GM19455 (cell line): ENCODE measurements around the gene CUX1.

Experiments used
- ATAC-seq: cut with Tn5 transposase; IDR thresholded peaks from one replicate; pipeline ENCODE4 v1.9.1; 2021; ENCODE audit not compliant: unreplicated experiment

The CUX1 gene

DNA sequence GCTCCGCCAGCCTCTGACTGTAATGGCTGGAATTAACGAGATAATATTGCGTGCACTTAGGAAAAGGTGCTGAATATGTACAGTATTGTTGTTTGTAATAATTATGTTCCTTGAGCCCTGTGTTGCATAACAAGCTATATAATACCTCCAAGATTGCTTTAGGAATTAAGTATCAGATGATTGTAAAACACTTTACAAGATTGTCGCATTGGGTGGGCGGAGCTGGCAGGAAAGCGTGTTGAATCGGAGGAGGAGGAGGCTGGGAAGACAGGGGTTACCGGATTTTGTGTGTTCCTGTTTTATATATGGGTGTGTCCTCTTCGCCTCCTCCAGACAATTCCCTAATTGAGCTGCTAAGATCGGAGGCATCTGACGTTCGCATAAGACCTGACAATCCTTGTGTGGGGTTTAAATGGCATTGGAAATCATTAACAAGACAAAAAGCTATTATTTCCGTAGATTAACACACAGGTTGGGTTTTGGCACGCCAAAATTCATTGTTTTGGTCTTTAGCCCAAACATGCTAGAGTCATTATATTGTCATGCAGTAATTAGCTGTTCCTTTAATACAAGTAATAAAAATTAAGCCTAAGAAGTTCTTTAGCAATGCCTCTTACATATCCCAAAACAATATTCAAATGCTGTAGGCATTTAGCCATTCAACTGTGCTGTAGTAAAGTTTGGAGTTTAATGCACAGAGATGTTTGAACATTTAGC is 276.3 kb downstream of the CUX1 start:
- no peak for ATAC-seq

DNA sequence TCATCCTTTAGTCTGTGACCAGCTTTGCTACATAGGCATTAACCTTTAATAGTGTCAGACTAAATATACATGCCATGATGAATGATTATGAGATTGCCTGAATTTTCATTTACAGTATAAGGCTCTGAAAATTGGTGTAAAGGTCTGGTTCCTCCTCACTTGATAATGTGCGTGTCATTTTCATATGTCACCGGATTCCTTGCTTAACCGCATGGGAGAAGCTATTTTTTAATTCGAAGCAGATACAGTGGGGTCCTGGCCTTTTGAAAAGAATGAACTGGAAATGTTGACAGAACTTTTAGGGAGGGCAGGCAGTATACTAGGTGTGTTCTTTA is 276.9 kb downstream of the CUX1 start:
- no peak for ATAC-seq

DNA sequence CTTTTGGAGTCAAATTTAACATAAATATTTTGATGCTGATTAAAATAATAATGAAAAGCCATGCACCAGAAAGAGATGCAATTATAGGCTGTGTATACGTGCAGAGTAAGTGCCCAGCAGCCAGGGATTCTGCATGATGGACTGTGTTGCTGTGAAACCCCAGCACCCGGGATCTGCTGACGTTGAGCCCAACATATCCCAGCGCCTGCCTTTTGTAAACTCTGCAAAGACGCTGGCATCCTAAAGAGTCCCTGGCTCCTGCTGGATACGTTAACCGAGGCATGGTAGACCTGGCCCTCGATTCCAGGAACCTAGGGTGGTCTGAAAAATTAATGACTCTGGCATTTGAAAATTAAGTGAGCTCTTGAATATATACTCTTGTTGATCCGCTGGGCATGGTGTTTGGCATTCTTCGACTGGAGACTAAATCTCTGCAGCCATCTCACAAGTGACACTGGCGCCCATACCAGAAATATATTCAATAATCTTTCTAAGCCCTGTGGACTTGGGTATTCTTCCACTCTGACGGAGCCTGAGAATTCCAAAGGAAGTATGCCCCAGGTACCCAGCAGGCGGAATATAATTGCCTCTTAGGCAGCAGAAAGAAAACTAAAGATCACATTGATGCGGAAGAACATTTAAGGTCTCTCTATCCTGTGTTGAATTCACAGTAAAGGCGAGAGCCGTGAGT is 278.0 kb downstream of the CUX1 start:
- ATAC-seq = no peak

DNA sequence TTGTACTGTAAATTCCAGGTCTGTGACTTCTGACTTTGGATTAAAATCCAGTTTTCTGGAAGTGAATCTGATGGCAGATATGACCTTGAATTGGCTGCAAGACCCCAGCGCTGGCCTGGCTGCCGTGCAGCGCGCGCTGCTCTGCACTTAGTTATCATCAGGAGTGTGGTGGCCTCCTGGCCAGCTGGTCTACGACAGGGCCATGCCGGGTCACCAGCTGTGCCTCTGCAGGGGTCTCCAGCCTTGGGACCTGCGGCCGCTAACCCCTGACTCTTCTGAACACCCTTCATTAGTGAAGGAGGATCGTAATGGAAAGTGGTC is 278.5 kb downstream of the CUX1 start:
- no peak for ATAC-seq

DNA sequence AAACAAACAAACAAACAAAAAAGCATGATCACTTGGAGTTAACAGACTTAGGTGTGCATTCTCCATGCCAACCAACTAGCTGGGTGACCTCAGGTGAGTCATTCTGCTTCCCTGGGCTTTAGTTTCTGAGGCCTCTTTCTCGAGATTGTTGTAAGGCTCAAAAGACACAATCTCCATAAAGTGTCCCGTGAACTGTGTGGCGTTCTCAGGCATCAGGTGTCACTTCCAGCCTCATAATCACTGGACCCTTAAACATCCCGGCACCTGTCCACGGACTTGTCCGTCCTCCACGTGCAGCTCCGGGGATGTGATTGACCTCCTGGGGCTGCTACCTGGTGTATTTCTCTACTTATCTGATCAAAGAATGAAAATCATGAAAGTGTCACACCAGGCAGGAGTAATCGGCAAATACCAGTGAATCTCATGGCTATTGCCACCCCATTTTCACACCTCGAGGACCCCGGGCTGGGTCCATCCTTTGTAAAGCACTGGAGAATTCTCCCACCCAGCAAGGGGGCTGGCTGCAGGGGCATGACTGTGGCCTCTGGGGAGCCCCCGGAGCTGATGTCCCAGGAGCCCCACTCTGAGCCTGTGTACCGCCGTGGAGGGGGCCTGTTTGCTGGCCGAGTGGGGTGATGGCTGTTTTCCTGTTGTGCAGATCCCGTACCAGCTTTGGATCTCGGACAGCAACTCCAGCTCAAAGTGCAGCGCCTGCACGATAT is 279.4 kb downstream of the CUX1 start:
- ATAC-seq = no peak

DNA sequence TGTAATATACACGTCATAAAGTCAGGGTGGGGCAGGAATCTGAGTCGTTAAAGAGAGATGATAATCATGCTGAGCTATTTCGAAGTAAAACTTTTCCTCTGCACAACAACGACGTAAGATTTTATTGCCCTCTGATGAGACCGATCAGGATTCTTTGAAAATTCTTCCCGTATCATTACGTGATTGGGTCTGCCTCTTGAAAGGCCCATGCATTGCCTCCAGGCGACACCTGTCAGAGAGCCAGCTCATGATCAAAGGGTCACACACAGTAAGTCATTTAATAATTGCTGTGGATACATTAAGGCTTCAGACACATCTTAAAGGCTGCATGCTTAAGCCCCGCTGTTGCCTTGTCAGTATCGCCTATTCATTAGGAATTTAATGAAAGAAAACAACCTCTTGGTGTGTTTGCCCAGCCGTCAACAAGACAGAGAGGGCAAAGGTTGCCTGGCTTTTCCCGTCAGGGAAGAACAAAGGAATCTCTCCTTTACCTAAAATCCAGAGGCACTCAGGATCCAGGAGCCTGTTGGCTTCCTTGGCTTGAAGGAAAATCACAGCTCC is 280.3 kb downstream of the CUX1 start:
- no peak for ATAC-seq

DNA sequence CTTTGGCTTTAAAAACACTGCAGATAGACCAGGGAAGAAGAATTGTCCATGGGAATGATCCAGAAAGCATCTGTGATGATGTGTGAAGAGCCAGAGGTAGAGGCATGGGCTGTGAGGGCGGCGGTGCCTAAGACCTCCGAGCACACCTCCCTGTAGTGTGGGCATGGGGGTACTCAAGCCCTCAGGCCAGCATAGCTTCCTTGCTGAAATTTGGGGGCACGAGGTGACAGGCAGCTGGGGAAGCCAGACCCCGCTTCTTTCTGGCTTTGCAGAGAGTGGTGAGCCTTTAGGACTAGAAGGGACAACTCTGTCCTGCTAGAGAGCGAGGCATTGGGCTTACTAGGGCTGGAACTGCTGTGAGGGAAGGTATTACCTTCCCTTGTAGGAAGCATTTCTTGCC is 281.6 kb downstream of the CUX1 start:
- ATAC-seq = no peak

DNA sequence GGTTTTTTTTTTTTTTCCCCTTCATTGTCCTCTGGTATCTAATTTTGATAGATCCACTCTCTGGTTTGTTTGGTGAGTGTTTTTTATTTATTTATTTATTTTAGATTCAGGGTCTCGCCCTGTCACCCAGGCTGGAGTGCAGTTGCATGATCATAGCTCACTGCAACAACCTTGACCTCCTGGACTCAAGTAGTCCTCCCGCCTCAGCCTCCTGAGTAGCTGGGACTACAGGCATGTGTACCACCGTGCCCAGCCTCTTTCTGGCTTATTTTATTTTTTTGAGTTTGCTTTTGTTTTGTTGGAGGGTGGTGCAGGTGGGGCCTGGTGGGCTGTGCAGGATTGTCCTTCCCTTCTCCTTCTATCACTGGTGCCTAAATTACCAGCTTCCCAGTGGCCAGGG is 282.0 kb downstream of the CUX1 start:
- ATAC-seq = no peak

DNA sequence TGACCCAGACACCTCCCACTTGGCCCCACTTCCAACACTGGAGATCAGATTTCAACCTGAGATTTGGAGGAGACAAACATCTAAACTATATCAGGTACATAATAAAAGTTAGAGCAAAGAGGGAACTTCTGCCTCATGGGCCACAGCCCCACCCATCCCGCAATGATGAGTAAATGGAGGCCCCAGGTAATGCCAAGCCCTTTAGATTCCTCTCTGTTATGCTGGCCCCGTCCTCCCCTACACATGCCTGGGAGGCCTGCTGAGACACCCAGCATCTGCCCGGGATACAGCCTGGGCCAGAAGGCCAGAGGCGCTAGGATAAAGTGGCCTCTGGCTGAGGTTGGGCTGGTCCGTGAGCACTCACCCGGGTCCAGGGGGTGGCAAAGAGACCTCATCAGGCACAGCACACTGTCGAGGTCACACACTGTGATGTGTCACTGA is 283.7 kb downstream of the CUX1 start:
- no peak for ATAC-seq

DNA sequence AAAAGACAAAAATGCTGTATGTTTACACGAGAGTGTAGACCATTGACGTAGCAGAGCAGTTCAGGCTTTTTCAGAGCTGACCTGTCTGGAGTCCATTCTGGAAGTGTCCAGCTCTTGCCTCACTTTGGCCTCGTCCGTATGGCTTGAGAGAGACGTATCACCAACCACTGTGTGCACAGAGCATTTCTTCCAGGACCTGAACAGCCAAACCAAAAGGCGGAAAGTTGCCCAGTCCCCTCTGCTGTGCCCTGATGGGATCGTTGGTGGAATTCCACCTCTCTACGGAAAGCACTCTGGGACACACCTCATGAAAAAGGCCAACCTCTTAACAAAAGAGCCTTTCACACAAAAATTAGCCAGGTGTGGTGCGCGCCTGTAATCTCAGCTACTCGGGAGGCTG is 284.5 kb downstream of the CUX1 start:
- ATAC-seq = no peak

DNA sequence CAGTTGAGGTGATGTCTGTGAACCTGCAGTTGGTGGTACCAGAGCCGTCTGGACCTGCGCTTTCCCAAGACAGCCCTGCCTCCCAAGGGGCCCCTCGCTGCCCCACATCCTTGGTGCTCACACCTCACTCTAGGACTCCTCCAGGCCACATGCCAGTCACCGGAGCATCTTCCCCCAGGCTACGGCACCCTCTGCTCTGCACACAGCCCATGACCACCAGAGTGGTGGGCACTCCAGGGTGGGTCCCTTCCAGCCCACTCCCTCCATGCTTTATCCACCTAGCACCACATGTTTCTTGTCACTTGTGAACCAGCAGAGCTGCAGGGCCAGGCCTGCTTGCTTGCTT is 285.6 kb downstream of the CUX1 start:
- no peak for ATAC-seq

DNA sequence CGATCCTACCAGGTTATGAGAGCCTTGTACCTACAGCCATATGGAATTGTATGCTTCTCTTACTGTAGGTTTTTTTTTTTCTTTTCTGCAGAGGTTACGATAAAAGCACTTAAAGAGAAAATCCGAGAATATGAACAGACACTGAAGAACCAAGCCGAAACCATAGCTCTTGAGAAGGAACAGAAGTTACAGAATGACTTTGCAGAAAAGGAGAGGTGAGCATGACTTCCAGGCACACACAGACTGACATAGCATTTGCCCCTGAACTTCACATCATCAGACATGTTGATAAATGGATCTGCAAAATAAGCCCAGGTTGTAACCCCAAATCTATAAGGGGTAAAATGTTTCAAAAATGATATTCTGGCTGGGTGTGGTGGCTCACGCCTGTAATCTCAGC is 286.8 kb downstream of the CUX1 start:
- no peak for ATAC-seq

DNA sequence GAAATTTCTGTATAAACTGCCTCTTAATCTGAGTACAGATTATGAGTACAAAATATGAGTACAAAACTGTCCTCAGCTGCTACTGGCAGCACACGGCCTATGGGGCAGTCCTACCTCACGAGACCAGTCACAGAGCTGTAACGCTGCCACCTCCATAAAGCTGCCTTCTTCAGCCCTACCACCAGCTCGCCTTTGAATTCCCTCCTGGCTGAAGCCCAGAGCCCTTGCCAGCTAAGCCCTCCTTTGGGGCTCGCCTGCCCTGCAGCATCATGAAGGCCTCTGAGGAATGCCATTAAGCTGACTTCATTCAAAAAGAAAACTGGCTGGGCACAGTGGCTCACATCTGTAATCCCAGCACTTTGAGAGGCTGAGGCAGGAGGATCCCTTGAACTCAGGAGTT is 289.2 kb downstream of the CUX1 start:
- no peak for ATAC-seq

DNA sequence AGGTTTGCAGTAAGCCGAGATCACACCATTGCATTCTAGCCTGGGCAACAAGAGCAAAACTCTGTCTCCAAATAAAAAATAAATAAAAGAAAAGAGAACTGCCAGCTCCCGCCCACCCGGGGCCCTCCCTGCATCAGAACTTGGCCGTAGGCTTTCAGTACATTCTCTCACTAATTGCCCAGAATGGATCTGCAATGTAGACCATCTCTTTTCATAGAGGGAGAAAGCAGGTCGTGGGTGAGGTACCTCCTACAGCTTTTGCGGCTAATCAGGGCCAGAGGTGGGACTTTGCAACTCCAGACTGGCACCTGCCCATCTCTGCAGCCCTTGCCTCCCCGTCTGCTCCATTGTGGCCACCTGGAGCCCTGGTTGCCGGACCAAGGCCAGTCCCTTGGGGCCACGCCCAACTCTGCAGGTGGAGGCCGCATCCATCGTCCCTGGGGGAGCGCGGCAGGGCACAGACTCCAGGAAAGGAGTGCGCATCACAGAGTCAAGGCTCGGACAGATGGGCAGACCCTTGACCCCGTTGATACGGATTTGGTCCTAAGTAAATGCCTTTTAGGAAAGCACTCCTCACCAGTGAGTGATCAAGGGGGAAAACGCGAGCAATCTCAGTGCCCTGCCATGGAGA is 290.2 kb downstream of the CUX1 start:
- no peak for ATAC-seq

DNA sequence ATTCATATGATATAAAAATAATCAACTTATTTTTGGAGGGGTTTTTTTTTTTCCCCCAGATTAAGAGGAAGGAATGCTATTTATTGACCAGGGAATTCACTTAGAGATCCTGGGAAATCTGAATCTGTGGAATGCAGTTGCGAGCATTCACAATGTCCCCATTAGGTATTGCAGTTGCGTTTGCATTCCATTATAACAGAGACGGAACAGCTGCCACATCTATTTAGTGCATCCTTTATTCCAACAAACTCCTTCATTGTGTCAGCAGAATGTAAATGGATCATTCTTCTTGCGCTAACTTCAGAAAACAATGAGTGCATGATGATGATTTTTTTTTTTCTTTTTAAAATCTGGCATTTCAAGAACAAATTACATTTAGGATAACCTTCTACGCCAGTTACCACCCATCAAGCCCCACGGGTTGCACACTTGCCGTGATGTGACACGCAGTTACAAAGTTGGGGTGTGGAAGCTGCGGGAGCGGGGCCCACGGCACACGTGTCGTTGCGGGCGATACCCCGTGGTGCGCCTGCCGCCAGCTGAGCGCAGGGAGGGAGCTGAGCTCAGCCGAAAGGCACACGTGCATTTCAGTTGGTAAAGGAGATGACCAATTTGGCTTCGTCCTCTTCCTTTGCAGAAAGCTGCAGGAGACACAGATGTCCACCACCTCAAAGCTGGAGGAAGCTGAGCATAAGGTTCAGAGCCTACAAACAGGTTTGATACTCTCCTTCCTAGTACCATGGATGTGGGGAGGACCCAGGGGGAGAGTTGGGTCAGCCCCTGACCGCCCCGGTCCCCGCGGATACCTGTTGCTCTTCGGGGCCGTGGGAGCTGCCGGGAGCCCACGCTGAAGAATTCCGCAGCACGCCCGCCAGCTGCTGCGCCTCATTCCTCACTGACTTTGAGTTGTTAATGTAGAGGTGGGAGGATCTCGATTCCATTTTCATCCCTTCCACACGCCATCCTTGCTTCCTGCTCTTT is 293.9 kb downstream of the CUX1 start:
- no peak for ATAC-seq

DNA sequence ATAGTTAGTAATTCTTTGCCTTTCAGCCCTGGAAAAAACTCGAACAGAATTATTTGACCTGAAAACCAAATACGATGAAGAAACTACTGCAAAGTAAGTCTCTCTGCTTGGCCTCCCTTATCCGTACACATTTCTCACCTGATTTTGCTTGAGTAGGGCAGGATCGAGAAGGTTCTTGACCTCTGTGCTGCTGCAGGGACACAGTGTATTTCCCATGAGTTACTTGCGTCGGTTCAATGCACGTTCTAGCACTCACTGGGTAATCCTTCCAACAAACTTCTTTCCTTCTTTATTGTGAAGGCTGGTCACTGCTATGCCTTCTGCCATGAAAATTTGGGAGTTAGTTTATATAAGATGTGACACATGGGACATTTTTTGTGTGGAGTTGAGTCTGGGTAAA is 297.8 kb downstream of the CUX1 start:
- ATAC-seq = no peak

DNA sequence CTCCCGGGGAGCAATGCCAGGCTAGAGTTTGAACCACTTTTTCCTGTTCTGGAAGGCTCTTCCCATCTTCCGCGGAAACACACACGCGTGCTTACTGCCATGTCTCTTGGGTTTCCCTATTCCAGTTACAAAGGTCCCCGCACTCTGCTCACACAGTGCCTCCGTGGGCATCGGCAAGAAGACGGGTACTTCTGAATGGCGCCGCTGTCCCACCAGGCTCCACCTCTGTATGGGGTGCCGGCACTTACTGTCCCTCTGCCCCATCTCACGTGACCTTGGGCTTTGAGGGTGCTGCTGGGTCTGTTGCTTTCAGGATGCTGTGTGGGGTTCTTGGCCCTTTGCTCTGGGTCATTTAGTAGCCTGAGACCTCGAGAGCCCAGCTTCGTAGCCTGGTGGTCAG is 298.5 kb downstream of the CUX1 start:
- no peak for ATAC-seq

DNA sequence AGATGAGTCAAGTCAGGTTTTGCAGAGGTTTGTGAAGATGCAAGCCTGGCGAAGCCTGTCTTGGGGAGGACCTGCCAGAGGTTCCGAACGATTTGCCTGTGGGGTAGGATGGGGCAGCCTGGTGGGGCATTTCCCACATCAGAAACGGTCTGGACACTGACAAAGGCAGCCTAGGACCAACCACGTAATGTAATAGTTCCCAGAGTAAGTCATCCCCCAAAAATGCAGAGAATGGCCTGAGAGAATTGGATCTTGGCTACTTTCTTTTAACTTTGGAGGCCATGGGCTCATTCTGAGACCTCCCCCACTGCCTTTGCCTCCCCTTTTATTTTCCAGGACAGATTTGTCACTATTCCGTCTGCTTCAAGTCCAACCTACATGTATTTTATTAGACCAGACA is 300.3 kb downstream of the CUX1 start:
- no peak for ATAC-seq

DNA sequence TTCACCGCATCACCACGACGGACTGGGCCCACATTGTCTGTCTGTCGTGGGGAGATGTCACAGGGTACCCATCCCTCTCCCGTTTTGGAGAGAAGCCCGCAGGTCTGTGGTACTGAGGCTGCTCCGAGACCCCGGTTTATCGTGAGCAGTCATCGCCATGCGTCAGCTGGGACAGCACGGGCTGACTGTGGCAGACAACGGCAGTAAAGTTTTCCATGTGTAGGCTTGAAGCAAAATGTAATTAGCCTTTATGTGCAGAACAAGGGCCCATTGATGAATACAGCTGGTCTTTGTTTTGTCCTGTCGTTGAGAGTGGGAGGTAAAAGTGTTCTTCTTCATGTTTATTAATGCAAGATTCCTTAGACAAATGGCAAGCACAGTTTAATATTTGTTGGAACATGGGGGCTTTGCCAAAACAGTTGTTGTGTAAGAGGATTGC is 301.8 kb downstream of the CUX1 start:
- no peak for ATAC-seq

DNA sequence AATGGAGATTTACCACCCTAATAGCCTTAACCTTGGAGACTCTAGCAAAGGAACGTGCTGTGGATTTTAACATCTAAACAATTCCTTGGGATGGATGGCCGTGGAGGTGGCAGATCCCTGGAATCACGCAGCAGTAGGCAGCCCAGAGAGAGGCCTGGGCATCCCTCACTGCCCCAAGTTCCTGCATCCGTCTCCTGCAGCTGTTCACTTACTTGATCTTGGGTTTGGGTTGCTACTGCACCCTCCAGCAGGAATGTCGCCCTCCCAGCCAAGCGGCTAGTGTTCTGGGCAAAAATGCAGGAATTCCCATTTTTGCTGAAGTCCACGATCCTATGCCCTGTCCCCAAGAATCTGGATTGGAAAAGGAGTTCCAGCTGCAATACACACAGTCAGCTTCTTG is 302.5 kb downstream of the CUX1 start:
- no peak for ATAC-seq
